Neural cell (in vitro differentiated cells): Measurements from ENCODE around the gene DPEP2.

Experiments used
- MXI1 ChIP-seq: fragments of 450-650 bp; conservative IDR thresholded peaks from 2 replicates; pipeline ENCODE4 v1.6.1; 2014; ENCODE audit warnings: antibody characterized with exemption, mild to moderate bottlenecking; ENCODE audit not compliant: poor library complexity, severe bottlenecking
- RAD21 ChIP-seq: fragments of 450-650 bp; conservative IDR thresholded peaks from 2 replicates; pipeline ENCODE4 v1.6.1; 2014; ENCODE audit warnings: antibody characterized with exemption, mild to moderate bottlenecking, moderate library complexity

DNA sequence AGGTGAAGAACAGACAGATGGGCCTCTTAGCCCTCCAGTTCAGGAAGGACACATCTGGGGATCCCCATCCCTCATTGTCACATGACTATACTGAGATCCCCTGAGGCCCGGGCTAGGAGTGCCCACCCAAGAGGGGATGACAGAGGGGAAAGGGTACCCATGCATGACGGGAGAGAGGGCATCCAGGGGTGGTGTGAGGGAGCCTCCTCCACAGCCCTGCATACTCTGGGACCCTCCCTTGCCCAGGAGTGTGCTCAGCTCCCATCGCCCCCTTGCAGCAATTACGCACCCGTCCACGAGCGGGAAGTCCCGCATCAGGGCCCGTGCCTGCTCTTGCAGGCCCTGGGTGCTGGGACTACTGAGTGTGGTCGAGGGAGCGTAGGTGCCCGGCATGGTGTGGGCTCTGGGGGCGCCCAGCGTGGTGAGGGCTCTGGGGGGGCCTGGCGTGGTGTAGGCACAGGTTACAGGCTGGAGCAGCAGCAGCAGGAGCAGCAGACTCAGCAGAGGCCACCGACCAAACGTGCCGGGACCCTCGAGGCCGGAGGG, 6.5 kb downstream of the DPEP2 start:
- no peak for TF ChIP-seq RAD21
- TF ChIP-seq MXI1: no peak
